ENCODE data around the gene TRIM45.

GRCh38 chr1:117079737-117080136, 41.8 kb downstream of the TRIM45 start:
- TF ChIP-seq POLR2A (IDR thresholded peaks at IDR 0.05; ENCODE audit: low read length) (no peak), GATA1 (IDR thresholded peaks at IDR 0.05; ENCODE audit: low read depth, low read length) (no peak)

Measured in erythroblast (primary cell).